Keratinocyte (primary cell): Measurements from ENCODE around the gene CHST8. TPM values are rescaled to one million over a fixed set of nuclear protein-coding genes. Genes with fewer than 3 reads are reported as not detected.

ENCODE experiments used
- DNase-seq: peaks from one replicate; pipeline ENCODE4 v3.0.0-alpha.2; 2011; ENCODE audit warnings: low read depth, missing footprints, low spot score
- FAIRE-seq: peaks from 2 replicates; lab custom pipeline; 2011; peaks lifted over from hg19 to GRCh38; lab: Jason Lieb, UNC
- H2AFZ ChIP-seq: 2 replicates; pipeline ENCODE4 v1.6.0; 2012; ENCODE audit warnings: low read length, control low read depth, inconsistent platforms; ENCODE audit not compliant: control insufficient read depth
- H3K27ac ChIP-seq: 2 replicates; pipeline ENCODE4 v1.5.1; 2011; ENCODE audit warnings: low read length; ENCODE audit not compliant: control insufficient read depth, insufficient read depth
- H3K27me3 ChIP-seq: 3 replicates; pipeline ENCODE4 v1.6.0; 2011; ENCODE audit warnings: low read length; ENCODE audit not compliant: control insufficient read depth, insufficient read depth; ENCODE audit errors: extremely low read depth
- H3K36me3 ChIP-seq, 2 experiments: 2 replicates in 1 of 2; 3 replicates in 1 of 2; pipeline ENCODE4 v1.5.1; 2011; ENCODE audit warnings: low read length in 2 of 2, mild to moderate bottlenecking in 1 of 2; ENCODE audit not compliant: control insufficient read depth in 2 of 2, insufficient read depth in 2 of 2; ENCODE audit errors: extremely low read depth in 1 of 2
- H3K4me1 ChIP-seq: 3 replicates; pipeline ENCODE4 v1.5.1; 2011; ENCODE audit warnings: low read length; ENCODE audit not compliant: control insufficient read depth, insufficient read depth; ENCODE audit errors: extremely low read depth
- H3K4me2 ChIP-seq: 3 replicates; pipeline ENCODE4 v1.6.0; 2011; ENCODE audit warnings: low read depth, low read length; ENCODE audit not compliant: control insufficient read depth, insufficient read depth; ENCODE audit errors: extremely low read depth
- H3K4me3 ChIP-seq, 3 experiments: fragments of 200-600 bp in 1 of 3; sonication (generic) in 1 of 3; 2 replicates in 2 of 3; 3 replicates in 1 of 3; pipeline ENCODE4 v1.5.1; 2011 to 2016; ENCODE audit warnings: low read length in 3 of 3, mild to moderate bottlenecking in 3 of 3, control low read depth in 2 of 3, inconsistent platforms in 1 of 3, low read depth in 1 of 3, mixed read lengths in 1 of 3, mixed run types in 1 of 3, moderate library complexity in 1 of 3; ENCODE audit not compliant: control insufficient read depth in 2 of 3, insufficient read depth in 2 of 3; ENCODE audit errors: extremely low read depth in 1 of 3
- H3K79me2 ChIP-seq: 2 replicates; pipeline ENCODE4 v1.6.0; 2012; ENCODE audit warnings: low read length; ENCODE audit not compliant: control insufficient read depth, insufficient read depth
- H3K9ac ChIP-seq: 3 replicates; pipeline ENCODE4 v1.6.0; 2011; ENCODE audit warnings: low read length; ENCODE audit not compliant: control insufficient read depth, insufficient read depth; ENCODE audit errors: extremely low read depth
- H3K9me1 ChIP-seq: 3 replicates; pipeline ENCODE4 v1.6.0; 2011; ENCODE audit warnings: low read length; ENCODE audit not compliant: control insufficient read depth, insufficient read depth; ENCODE audit errors: extremely low read depth
- H3K9me3 ChIP-seq: 2 replicates; pipeline ENCODE4 v1.5.1; 2012; ENCODE audit warnings: low read depth, low read length; ENCODE audit not compliant: control insufficient read depth
- H4K20me1 ChIP-seq: 3 replicates; pipeline ENCODE4 v1.6.0; 2011; ENCODE audit warnings: low read length; ENCODE audit not compliant: control insufficient read depth, insufficient read depth; ENCODE audit errors: extremely low read depth
- CTCF ChIP-seq, 3 experiments: IDR thresholded peaks in 1 of 3; conservative IDR thresholded peaks in 1 of 3; optimal IDR thresholded peaks in 1 of 3; 2 replicates in 2 of 3; 3 replicates in 1 of 3; pipeline versions ENCODE3 to v1.5.1; 2011; ENCODE audit warnings: low read length in 3 of 3, mild to moderate bottlenecking in 3 of 3, moderate library complexity in 2 of 3, control low read depth in 1 of 3, inconsistent platforms in 1 of 3; ENCODE audit not compliant: insufficient read depth in 2 of 3; ENCODE audit errors: extremely low read depth in 1 of 3
- EZH2 ChIP-seq: IDR thresholded peaks from one replicate; pipeline ENCODE4 v1.6.1; 2012; ENCODE audit warnings: inconsistent platforms, mild to moderate bottlenecking, low read length, moderate library complexity
- dilution Hi-C: fragments of 300-500 bp; cut with MboI; formaldehyde crosslinking; loops from one replicate; pipeline ENCODE4 v1.7.0; 2020; ENCODE audit warnings: low sequenced_read_pairs; ENCODE audit not compliant: extremely low pct_ligation_motif_present
- polyA plus RNA-seq, 5 experiments: library from polyadenylated mRNA; depleted of rRNA in 3 of 5; stranded (reverse) in 3 of 5; stranded (forward) in 1 of 5; unstranded in 1 of 5; fragments of >200 nt; gene quantifications; 1 replicate in 1 of 5; 2 replicates in 3 of 5; 3 replicates in 1 of 5; pipeline versions ENCODE4 v1.2.1 to v1.2.3, GENCODE V29; 2011 to 2012; ENCODE audit warnings: missing spikeins in 2 of 5, low read depth in 1 of 5, low replicate concordance in 1 of 5

CHST8 gene
- polyA plus RNA-seq, 1 donor (not counting 4 experiments of a cell fraction or from before 2014, with no cell fraction given) = not detected

GRCh38 chr19:33675501-33676124 lies 53.9 kb downstream of the CHST8 start:
- DNase-seq (no peak), FAIRE-seq (no peak)
- H3K4me1 ChIP-seq = no peaks in the 10 kb centered on the region
- dilution Hi-C loops = no loop called here
- H3K27me3 ChIP-seq = no peaks in the 10 kb centered on the region
- no peak overlapping the region for H3K27ac ChIP-seq
- no peak overlapping the region for H3K9ac ChIP-seq
- no peak overlapping the region for H3K4me2 ChIP-seq
- peaks cover 2% of the 10 kb centered on the region for H3K9me3 ChIP-seq
- no peaks in the 10 kb centered on the region for H3K36me3 ChIP-seq
- TF ChIP-seq EZH2 = no peak
- TF ChIP-seq CTCF (optimal IDR thresholded peaks at IDR 0.05 in 1 of 3, IDR thresholded peaks at IDR 0.05 in 1 of 3, conservative IDR thresholded peaks at IDR 0.05 in 1 of 3; ENCODE audit: extremely low read depth in 1 of 3, insufficient read depth in 2 of 3, low read length in 3 of 3) = no peak
- H3K4me3 ChIP-seq = no peak overlapping the region
- no peaks in the 10 kb centered on the region for H3K9me1 ChIP-seq
- H2AFZ ChIP-seq = no peak overlapping the region
- no peaks in the 10 kb centered on the region for H4K20me1 ChIP-seq
- no peaks in the 10 kb centered on the region for H3K79me2 ChIP-seq

GRCh38 chr19:33676999-33677665 lies 55.4 kb downstream of the CHST8 start:
- Histone ChIP-seq H3K27me3 (no peaks in the 10 kb centered on the region), H4K20me1 (no peaks in the 10 kb centered on the region), H3K9me3 (peaks cover 2% of the 10 kb centered on the region), H2AFZ (no peak overlapping the region), H3K9ac (no peak overlapping the region), H3K9me1 (no peaks in the 10 kb centered on the region), H3K4me2 (no peak overlapping the region), H3K79me2 (no peaks in the 10 kb centered on the region), H3K36me3 (no peaks in the 10 kb centered on the region), H3K27ac (no peak overlapping the region), H3K4me1 (no peaks in the 10 kb centered on the region), H3K4me3 (no peak overlapping the region)
- FAIRE-seq (no peak), DNase-seq (no peak)
- dilution Hi-C loops = no loop called here
- TF ChIP-seq CTCF (optimal IDR thresholded peaks at IDR 0.05 in 1 of 3, IDR thresholded peaks at IDR 0.05 in 1 of 3, conservative IDR thresholded peaks at IDR 0.05 in 1 of 3; ENCODE audit: extremely low read depth in 1 of 3, insufficient read depth in 2 of 3, low read length in 3 of 3) (no peak), EZH2 (no peak)
